Rectal smooth muscle tissue (tissue), 1 donor: ENCODE results near the gene IGF1R.

ENCODE experiments used
- H3K27ac ChIP-seq: one replicate; pipeline ENCODE4 v1.7.0; 2013; ENCODE audit warnings: low read depth, low read length, inconsistent platforms
- H3K27me3 ChIP-seq: one replicate; pipeline ENCODE4 v1.7.0; 2013; ENCODE audit warnings: low read length; ENCODE audit not compliant: control insufficient read depth, insufficient read depth
- H3K36me3 ChIP-seq: one replicate; pipeline ENCODE4 v1.7.0; 2013; ENCODE audit warnings: low read length; ENCODE audit not compliant: control insufficient read depth, insufficient read depth
- H3K4me1 ChIP-seq: one replicate; pipeline ENCODE4 v1.7.0; 2013; ENCODE audit warnings: low read length; ENCODE audit not compliant: control insufficient read depth, insufficient read depth
- H3K4me3 ChIP-seq: one replicate; pipeline ENCODE4 v1.7.0; 2013; ENCODE audit warnings: low read length
- H3K9ac ChIP-seq: one replicate; pipeline ENCODE4 v1.7.0; 2013; ENCODE audit warnings: low read length

Gene IGF1R

GRCh38 chr15:98834976-98835375 is 186.6 kb downstream of the IGF1R start:
- H3K4me3 ChIP-seq = no peak overlapping the region

GRCh38 chr15:98835876-98836275 is 187.5 kb downstream of the IGF1R start:
- no peaks in the 10 kb centered on the region for H3K4me1 ChIP-seq
- H3K27ac ChIP-seq = no peak overlapping the region
- H3K4me3 ChIP-seq = no peak overlapping the region

More at GRCh38 chr15:98834976-98835375, 186.6 kb downstream of the IGF1R start:
- H3K27me3 ChIP-seq = no peaks in the 10 kb centered on the region
- H3K27ac ChIP-seq = no peak overlapping the region
- no peaks in the 10 kb centered on the region for H3K4me1 ChIP-seq
- H3K36me3 ChIP-seq = no peaks in the 10 kb centered on the region
- H3K9ac ChIP-seq = no peak overlapping the region

GRCh38 chr15:98838387-98839259 is 190.3 kb downstream of the IGF1R start:
- Histone ChIP-seq H3K27ac (no peak overlapping the region), H3K27me3 (no peaks in the 10 kb centered on the region), H3K9ac (no peak overlapping the region), H3K36me3 (no peaks in the 10 kb centered on the region), H3K4me1 (no peaks in the 10 kb centered on the region), H3K4me3 (no peak overlapping the region)

More at GRCh38 chr15:98835876-98836275, 187.5 kb downstream of the IGF1R start:
- Histone ChIP-seq H3K27me3 (no peaks in the 10 kb centered on the region), H3K36me3 (no peaks in the 10 kb centered on the region), H3K9ac (no peak overlapping the region)

GRCh38 chr15:98840053-98840452 is 191.7 kb downstream of the IGF1R start:
- Histone ChIP-seq H3K4me3 (no peak overlapping the region), H3K27me3 (no peaks in the 10 kb centered on the region), H3K9ac (no peak overlapping the region), H3K27ac (no peak overlapping the region), H3K36me3 (no peaks in the 10 kb centered on the region), H3K4me1 (no peaks in the 10 kb centered on the region)

GRCh38 chr15:98841419-98841970 is 193.2 kb downstream of the IGF1R start:
- Histone ChIP-seq H3K27ac (no peak overlapping the region), H3K36me3 (no peaks in the 10 kb centered on the region), H3K27me3 (no peaks in the 10 kb centered on the region), H3K4me1 (no peaks in the 10 kb centered on the region), H3K4me3 (no peak overlapping the region), H3K9ac (no peak overlapping the region)

DNA sequence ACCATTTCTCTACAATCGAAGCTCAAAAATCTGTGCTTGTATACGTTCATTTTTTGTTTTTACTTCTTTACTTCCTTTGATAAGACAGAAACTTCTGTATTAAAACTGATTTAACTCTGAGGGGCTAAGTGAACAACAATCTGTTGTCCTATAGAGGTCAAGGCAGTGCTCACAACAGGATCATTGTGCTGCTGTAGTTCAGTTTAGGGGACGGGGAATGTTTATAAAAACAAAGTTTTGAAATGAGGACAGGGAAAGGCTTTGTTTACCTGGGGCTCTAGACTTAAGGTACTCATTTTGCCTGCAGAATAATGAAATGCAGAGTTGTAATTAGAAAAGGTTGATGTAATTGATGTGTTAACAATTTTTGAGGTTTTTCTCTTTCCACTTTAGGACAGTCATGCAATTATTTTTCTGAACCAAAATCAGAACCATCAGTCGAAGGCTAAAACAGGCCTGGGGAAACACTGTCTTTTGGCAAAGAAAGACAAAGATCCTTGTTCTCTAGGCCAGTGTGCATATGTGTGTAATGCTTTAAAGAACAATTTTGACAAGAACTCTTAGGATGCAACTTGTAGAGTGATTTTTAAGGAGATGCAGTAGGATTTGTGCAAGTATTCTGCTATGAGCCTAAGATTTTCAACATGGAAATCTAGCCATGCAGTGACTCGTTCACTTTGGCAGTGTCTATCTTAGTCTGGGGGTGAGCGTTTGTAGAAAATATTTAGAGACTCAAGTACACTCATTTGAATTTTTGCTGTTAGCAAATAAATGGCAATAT is 194.0 kb downstream of the IGF1R start:
- Histone ChIP-seq H3K27me3 (no peaks in the 10 kb centered on the region), H3K36me3 (no peaks in the 10 kb centered on the region), H3K9ac (no peak overlapping the region), H3K27ac (no peak overlapping the region), H3K4me1 (no peaks in the 10 kb centered on the region), H3K4me3 (no peak overlapping the region)

GRCh38 chr15:98842973-98843285 is 194.6 kb downstream of the IGF1R start:
- no peak overlapping the region for H3K4me3 ChIP-seq
- H3K9ac ChIP-seq = no peak overlapping the region
- H3K27ac ChIP-seq = no peak overlapping the region
- H3K36me3 ChIP-seq = no peaks in the 10 kb centered on the region
- no peaks in the 10 kb centered on the region for H3K4me1 ChIP-seq
- H3K27me3 ChIP-seq = no peaks in the 10 kb centered on the region

GRCh38 chr15:98843844-98844243 is 195.5 kb downstream of the IGF1R start:
- H3K4me1 ChIP-seq = no peaks in the 10 kb centered on the region
- H3K4me3 ChIP-seq = no peak overlapping the region
- no peak overlapping the region for H3K27ac ChIP-seq

GRCh38 chr15:98844261-98844660 is 195.9 kb downstream of the IGF1R start:
- Histone ChIP-seq H3K4me1 (peaks cover 3% of the 10 kb centered on the region), H3K36me3 (no peaks in the 10 kb centered on the region), H3K27me3 (no peaks in the 10 kb centered on the region)

More at GRCh38 chr15:98843844-98844243, 195.5 kb downstream of the IGF1R start:
- no peaks in the 10 kb centered on the region for H3K27me3 ChIP-seq
- no peak overlapping the region for H3K9ac ChIP-seq
- no peaks in the 10 kb centered on the region for H3K36me3 ChIP-seq

DNA sequence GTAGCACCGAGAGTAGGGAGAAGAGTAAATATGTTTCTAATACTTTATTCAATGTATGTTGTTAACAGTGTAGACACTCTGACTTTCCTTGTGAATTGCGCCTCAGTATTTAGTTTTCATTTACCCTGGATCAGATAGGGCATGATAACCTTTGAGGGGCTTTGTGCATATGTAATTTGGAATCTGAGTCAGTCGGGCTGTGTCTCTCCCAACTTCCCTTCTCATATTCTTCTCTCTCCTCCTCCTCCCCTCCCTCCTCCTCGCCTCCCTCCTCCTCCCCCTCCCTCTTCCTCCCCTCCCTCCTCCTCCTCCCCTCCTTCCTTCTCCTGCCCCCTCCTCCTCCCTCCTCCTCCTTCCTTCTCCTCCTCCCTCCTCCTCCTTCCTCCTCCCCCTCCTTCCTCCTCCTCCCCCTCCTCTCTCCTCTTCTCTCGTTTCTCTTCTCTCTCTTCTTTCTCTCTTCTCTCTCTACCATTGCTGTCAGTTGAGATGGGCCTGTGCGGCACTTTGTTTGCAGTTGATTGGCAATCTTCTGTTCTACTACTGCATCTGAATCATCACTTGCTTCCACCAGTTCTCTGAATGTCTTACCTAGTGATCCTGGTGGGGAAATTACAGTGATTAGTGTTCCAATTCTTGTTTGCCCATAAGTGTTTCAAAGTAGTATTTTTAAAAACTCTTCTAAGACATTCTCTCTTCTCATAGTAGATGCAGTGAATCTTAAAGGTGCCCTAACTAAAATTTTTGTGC is 197.0 kb downstream of the IGF1R start:
- H3K27me3 ChIP-seq = no peaks in the 10 kb centered on the region
- no peak overlapping the region for H3K4me3 ChIP-seq
- no peak overlapping the region for H3K27ac ChIP-seq
- peaks cover 4% of the 10 kb centered on the region for H3K4me1 ChIP-seq
- no peak overlapping the region for H3K9ac ChIP-seq
- no peaks in the 10 kb centered on the region for H3K36me3 ChIP-seq

More at GRCh38 chr15:98844261-98844660, 195.9 kb downstream of the IGF1R start:
- H3K4me3 ChIP-seq = no peak overlapping the region
- no peak overlapping the region for H3K27ac ChIP-seq
- H3K9ac ChIP-seq = no peak overlapping the region

- Histone ChIP-seq H3K9ac (no peak overlapping the region), H3K4me1 (peaks cover 41% of the 10 kb centered on the region), H3K4me3 (peak overlapping the region; percentile 81), H3K36me3 (no peaks in the 10 kb centered on the region), H3K27me3 (no peaks in the 10 kb centered on the region), H3K27ac (peak overlapping the region; percentile 86)
Observed at GRCh38 chr15:98850961-98851572, 202.7 kb downstream of the IGF1R start.
